HG03159 (cell line): ENCODE results near the gene KCNN3.

Experiments
- ATAC-seq: cut with Tn5 transposase; IDR thresholded peaks from one replicate; pipeline ENCODE4 v1.9.1; 2021; ENCODE audit warnings: mild to moderate bottlenecking, moderate library complexity; ENCODE audit not compliant: unreplicated experiment

KCNN3 gene

GRCh38 chr1:154842635-154843034, 27.4 kb downstream of the KCNN3 start:
- ATAC-seq: no peak

- ATAC-seq: no peak
Observed at GRCh38 chr1:154841384-154841783, 28.7 kb downstream of the KCNN3 start.

- no peak for ATAC-seq
Observed at GRCh38 chr1:154840269-154841176, 29.6 kb downstream of the KCNN3 start.

GRCh38 chr1:154839691-154840090, 30.4 kb downstream of the KCNN3 start:
- ATAC-seq: no peak

- no peak for ATAC-seq
Observed at GRCh38 chr1:154838988-154839387, 31.1 kb downstream of the KCNN3 start.

- no peak for ATAC-seq
Observed at GRCh38 chr1:154838461-154838860, 31.6 kb downstream of the KCNN3 start.

- ATAC-seq: peak; percentile 66
Observed at GRCh38 chr1:154837672-154838171, 32.4 kb downstream of the KCNN3 start.

- ATAC-seq: no peak
Observed at GRCh38 chr1:154837034-154837671, 32.9 kb downstream of the KCNN3 start.

GRCh38 chr1:154835531-154836324, 34.4 kb downstream of the KCNN3 start:
- ATAC-seq: no peak

GRCh38 chr1:154833841-154834240, 36.2 kb downstream of the KCNN3 start:
- no peak for ATAC-seq

- no peak for ATAC-seq
Observed at GRCh38 chr1:154833209-154833608, 36.9 kb downstream of the KCNN3 start.

GRCh38 chr1:154832384-154832783, 37.7 kb downstream of the KCNN3 start:
- ATAC-seq: no peak

- no peak for ATAC-seq
Observed at GRCh38 chr1:154831462-154831861, 38.6 kb downstream of the KCNN3 start.

GRCh38 chr1:154829062-154829461, 41.0 kb downstream of the KCNN3 start:
- no peak for ATAC-seq

- ATAC-seq: no peak
Observed at GRCh38 chr1:154824179-154825000, 45.7 kb downstream of the KCNN3 start.

- ATAC-seq: no peak
Observed at GRCh38 chr1:154822717-154823116, 47.4 kb downstream of the KCNN3 start.

- ATAC-seq: no peak
Observed at GRCh38 chr1:154822233-154822632, 47.8 kb downstream of the KCNN3 start.

- ATAC-seq: no peak
Observed at GRCh38 chr1:154821083-154821482, 49.0 kb downstream of the KCNN3 start.

- no peak for ATAC-seq
Observed at GRCh38 chr1:154820646-154821045, 49.4 kb downstream of the KCNN3 start.
